Raji (cell line): Measurements from ENCODE around the gene TUBB1.

ENCODE experiments used
- POLR2A ChIP-seq: IDR thresholded peaks from 2 replicates; pipeline ENCODE4 v1.6.1; 2011; ENCODE audit warnings: low read depth, low read length, control low read depth; ENCODE audit not compliant: insufficient read depth

Gene TUBB1

GRCh38 chr20:59068534-59068933 lies 49.3 kb downstream of the TUBB1 start:
- TF ChIP-seq POLR2A: no peak

GRCh38 chr20:59069026-59069425 lies 49.8 kb downstream of the TUBB1 start:
- TF ChIP-seq POLR2A: no peak

DNA sequence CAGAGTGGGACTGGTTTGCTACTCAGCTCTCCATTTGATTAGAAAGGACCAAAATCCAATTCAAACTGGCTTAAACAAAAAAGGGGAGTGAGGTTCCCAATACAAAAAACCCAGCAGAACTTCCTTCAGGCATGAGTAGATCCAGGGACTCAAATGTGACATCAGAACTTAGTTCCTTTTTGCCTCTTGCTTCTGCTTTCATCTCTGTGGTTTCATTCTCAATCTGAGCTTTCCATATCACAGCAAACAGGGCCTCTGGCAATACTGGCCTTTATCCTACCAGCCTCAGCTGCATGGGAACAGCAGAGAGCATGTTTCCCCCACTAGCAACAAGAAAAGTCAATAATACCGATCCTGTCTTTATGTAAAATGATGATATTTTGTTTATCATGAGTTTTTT lies 52.0 kb downstream of the TUBB1 start:
- no peak for TF ChIP-seq POLR2A

GRCh38 chr20:59073582-59073981 lies 54.4 kb downstream of the TUBB1 start:
- no peak for TF ChIP-seq POLR2A

GRCh38 chr20:59074456-59074855 lies 55.2 kb downstream of the TUBB1 start:
- TF ChIP-seq POLR2A: no peak

DNA sequence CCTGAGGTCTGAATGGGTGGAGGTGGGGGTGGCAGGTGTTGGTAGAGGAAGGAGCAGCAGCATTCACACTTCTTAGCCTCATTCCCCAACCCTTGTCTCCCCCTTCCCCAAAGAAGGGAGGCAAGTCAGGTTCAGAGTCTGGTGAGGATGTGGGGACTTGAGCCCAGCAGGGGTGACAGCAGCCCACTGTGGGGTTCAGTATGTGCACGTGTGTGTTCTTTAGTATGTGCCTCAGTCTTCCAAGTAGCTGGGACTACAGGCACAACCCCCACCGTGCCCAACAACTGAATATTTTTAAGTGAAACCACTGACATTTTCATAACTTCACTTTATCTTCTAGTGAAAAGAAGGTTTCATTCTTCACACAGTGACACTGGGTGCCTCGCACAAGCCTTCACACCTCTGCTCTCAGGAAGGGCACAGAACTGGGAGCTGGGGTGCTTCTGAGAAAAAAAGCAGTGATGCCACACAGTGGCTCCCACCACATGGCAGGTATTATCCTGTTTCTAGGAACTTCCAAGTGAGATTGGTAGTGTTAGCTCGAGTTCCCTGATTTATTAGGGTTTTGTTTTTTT lies 56.8 kb downstream of the TUBB1 start:
- TF ChIP-seq POLR2A: no peak
